CD4-positive, CD25-positive, alpha-beta regulatory T cell (primary cell): ENCODE results near the gene PPFIA2. TPM values are rescaled to one million over a fixed set of nuclear protein-coding genes. Genes with fewer than 3 reads are reported as not detected.

Source experiments
- ATAC-seq, 2 donors: fragments of 150-1000 bp; cut with Tn5 transposase; one replicate each; pipeline ENCODE4 v1.10.0; 2021; ENCODE audit warnings: low read depth in 2 of 2, moderate number of reproducible peaks in 2 of 2, moderate library complexity in 1 of 2
- DNase-seq, 3 donors: peaks; one replicate each; pipeline versions ENCODE4 v3.0.0 to v3.0.0-alpha.2; 2012 to 2022; ENCODE audit warnings: mixed read lengths in 1 of 3
- H3K27ac ChIP-seq: one replicate; pipeline ENCODE4 v1.7.0; 2013; ENCODE audit warnings: mild to moderate bottlenecking, low read length; ENCODE audit not compliant: insufficient read depth, poor library complexity, severe bottlenecking
- H3K27me3 ChIP-seq: one replicate; pipeline ENCODE4 v1.7.0; 2013; ENCODE audit warnings: low read length; ENCODE audit not compliant: control insufficient read depth, insufficient read depth
- H3K36me3 ChIP-seq: one replicate; pipeline ENCODE4 v1.7.0; 2013; ENCODE audit warnings: mild to moderate bottlenecking, low read length, moderate library complexity; ENCODE audit not compliant: control insufficient read depth, insufficient read depth
- H3K4me1 ChIP-seq: 2 replicates; pipeline ENCODE4 v1.7.0; 2013; ENCODE audit warnings: mild to moderate bottlenecking, low read length; ENCODE audit not compliant: insufficient read depth, control insufficient read depth, poor library complexity, severe bottlenecking
- H3K4me3 ChIP-seq: one replicate; pipeline ENCODE4 v1.7.0; 2013; ENCODE audit warnings: low read depth, mild to moderate bottlenecking, low read length, moderate library complexity
- H3K9me3 ChIP-seq, 2 experiments: 1 replicate in 1 of 2; 2 replicates in 1 of 2; pipeline ENCODE4 v1.7.0; 2013; ENCODE audit warnings: low read length in 2 of 2, mild to moderate bottlenecking in 1 of 2, moderate library complexity in 1 of 2; ENCODE audit not compliant: control insufficient read depth in 2 of 2
- H3K27ac Mint-ChIP-seq, 3 donors: one replicate each; pipeline ENCODE4 v1.8.0; 2020 to 2022; ENCODE audit warnings: mild to moderate bottlenecking in 3 of 3, mixed read lengths in 3 of 3, moderate library complexity in 2 of 3
- H3K27me3 Mint-ChIP-seq: one replicate; pipeline ENCODE4 v1.8.0; 2022; ENCODE audit warnings: mild to moderate bottlenecking, mixed read lengths
- H3K36me3 Mint-ChIP-seq: one replicate; pipeline ENCODE4 v1.8.0; 2020; ENCODE audit warnings: mixed read lengths
- H3K4me1 Mint-ChIP-seq, 4 donors: one replicate each; pipeline ENCODE4 v1.8.0; 2020 to 2022; ENCODE audit warnings: mixed read lengths in 4 of 4, mild to moderate bottlenecking in 1 of 4
- H3K4me3 Mint-ChIP-seq, 4 donors: one replicate each; pipeline ENCODE4 v1.8.0; 2020 to 2022; ENCODE audit warnings: mild to moderate bottlenecking in 4 of 4, mixed read lengths in 4 of 4, moderate library complexity in 3 of 4
- H3K9me3 Mint-ChIP-seq, 7 donors: one replicate each; pipeline ENCODE4 v1.8.0; 2020 to 2022; ENCODE audit warnings: mixed read lengths in 7 of 7, mild to moderate bottlenecking in 3 of 7, moderate library complexity in 2 of 7
- polyA plus RNA-seq, 4 donors: library from polyadenylated mRNA; unstranded; fragments of 300-500 nt; fragmentation: Illumina TruSeq; gene quantifications; one replicate each; pipeline ENCODE4 v1.2.3, GENCODE V29; 2021
- total RNA-seq: library from RNA; stranded (reverse); gene quantifications from one replicate; pipeline ENCODE4 v1.2.3, GENCODE V29; 2022

PPFIA2 gene
- total RNA-seq (not detected), polyA plus RNA-seq (not detected)

GRCh38 chr12:81759190-81760051 is at the start of gene PPFIA2:
Gene PPFIA2 (minus strand): TSS chr12:81759350.
- Histone ChIP-seq H3K4me3 (no peak within 1 kb of the TSS), H3K9me3 (no peaks in the 10 kb centered on the region), H3K27ac (no peak within 1 kb of the TSS), H3K27me3 (no peaks in the 10 kb centered on the region), H3K36me3 (no peaks in the 10 kb centered on the region), H3K4me1 (no peaks in the 10 kb centered on the region)
- Mint-ChIP-seq H3K36me3 (no peaks in the 10 kb centered on the region), H3K4me1 (peaks cover 0 to 10% (median 0%) of the 10 kb centered on the region in 4 donors), H3K4me3 (peak within 1 kb of the TSS in 1 of 4 donors; percentile 41), H3K27ac (no peak within 1 kb of the TSS), H3K9me3 (peaks cover 0 to 6% (median 1%) of the 10 kb centered on the region in 7 donors), H3K27me3 (peaks cover 22% of the 10 kb centered on the region)
- ATAC-seq (no peak), DNase-seq (no peak)

GRCh38 chr12:81800298-81801148 is 41.4 kb upstream of the PPFIA2 start:
- Mint-ChIP-seq H3K4me3 (no peak overlapping the region), H3K27me3 (no peaks in the 10 kb centered on the region), H3K36me3 (no peaks in the 10 kb centered on the region), H3K4me1 (no peaks in the 10 kb centered on the region), H3K27ac (no peak overlapping the region), H3K9me3 (peaks cover 0 to 5% (median 0%) of the 10 kb centered on the region in 7 donors)
- no peaks in the 10 kb centered on the region for H3K4me1 ChIP-seq
- no peaks in the 10 kb centered on the region for H3K9me3 ChIP-seq
- ATAC-seq (no peak), DNase-seq (no peak)
- H3K36me3 ChIP-seq: no peaks in the 10 kb centered on the region
- H3K4me3 ChIP-seq: no peak overlapping the region
- no peak overlapping the region for H3K27ac ChIP-seq
- H3K27me3 ChIP-seq: no peaks in the 10 kb centered on the region

GRCh38 chr12:81798294-81798693 is 39.1 kb upstream of the PPFIA2 start:
- ATAC-seq (no peak), DNase-seq (no peak)
- Mint-ChIP-seq H3K9me3 (peaks cover 0 to 4% (median 0%) of the 10 kb centered on the region in 7 donors), H3K27ac (no peak overlapping the region), H3K4me3 (no peak overlapping the region), H3K27me3 (no peaks in the 10 kb centered on the region), H3K36me3 (no peaks in the 10 kb centered on the region), H3K4me1 (no peaks in the 10 kb centered on the region)
- no peaks in the 10 kb centered on the region for H3K27me3 ChIP-seq
- no peak overlapping the region for H3K4me3 ChIP-seq
- H3K27ac ChIP-seq: no peak overlapping the region
- H3K9me3 ChIP-seq: no peaks in the 10 kb centered on the region
- no peaks in the 10 kb centered on the region for H3K36me3 ChIP-seq
- H3K4me1 ChIP-seq: no peaks in the 10 kb centered on the region

GRCh38 chr12:81797100-81797499 is 38.0 kb upstream of the PPFIA2 start:
- ATAC-seq (no peak), DNase-seq (no peak)
- Histone ChIP-seq H3K4me1 (no peaks in the 10 kb centered on the region), H3K36me3 (no peaks in the 10 kb centered on the region), H3K27me3 (no peaks in the 10 kb centered on the region), H3K27ac (no peak overlapping the region), H3K4me3 (no peak overlapping the region), H3K9me3 (no peaks in the 10 kb centered on the region)
- Mint-ChIP-seq H3K36me3 (no peaks in the 10 kb centered on the region), H3K9me3 (peaks cover 0 to 4% (median 0%) of the 10 kb centered on the region in 7 donors), H3K27ac (no peak overlapping the region), H3K4me3 (no peak overlapping the region), H3K27me3 (no peaks in the 10 kb centered on the region), H3K4me1 (no peaks in the 10 kb centered on the region)

- H3K36me3 ChIP-seq: no peaks in the 10 kb centered on the region
- H3K27me3 ChIP-seq: no peaks in the 10 kb centered on the region
- peaks cover 0 to 5% (median 2%) of the 10 kb centered on the region in 7 donors for H3K9me3 Mint-ChIP-seq
- no peak overlapping the region for H3K27ac Mint-ChIP-seq
- H3K27ac ChIP-seq: no peak overlapping the region
- peak overlapping the region in 1 of 4 donors; percentile 10 for H3K4me3 Mint-ChIP-seq
- no peaks in the 10 kb centered on the region for H3K9me3 ChIP-seq
- DNase-seq (no peak), ATAC-seq (no peak)
- no peak overlapping the region for H3K4me3 ChIP-seq
- no peaks in the 10 kb centered on the region for H3K4me1 Mint-ChIP-seq
- H3K27me3 Mint-ChIP-seq: no peaks in the 10 kb centered on the region
- no peaks in the 10 kb centered on the region for H3K36me3 Mint-ChIP-seq
- H3K4me1 ChIP-seq: no peaks in the 10 kb centered on the region
Observed at GRCh38 chr12:81792666-81793065, 33.5 kb upstream of the PPFIA2 start.

- Mint-ChIP-seq H3K36me3 (no peaks in the 10 kb centered on the region), H3K27me3 (no peaks in the 10 kb centered on the region), H3K9me3 (peaks cover 0 to 2% (median 0%) of the 10 kb centered on the region in 7 donors), H3K4me3 (no peak overlapping the region), H3K4me1 (no peaks in the 10 kb centered on the region), H3K27ac (no peak overlapping the region)
- Histone ChIP-seq H3K27me3 (no peaks in the 10 kb centered on the region), H3K36me3 (no peaks in the 10 kb centered on the region), H3K9me3 (no peaks in the 10 kb centered on the region), H3K4me1 (no peaks in the 10 kb centered on the region), H3K4me3 (no peak overlapping the region), H3K27ac (no peak overlapping the region)
- DNase-seq: no peak
- no peak for ATAC-seq
Observed at GRCh38 chr12:81779216-81779615, 20.1 kb upstream of the PPFIA2 start.

- Histone ChIP-seq H3K4me3 (no peak overlapping the region), H3K27me3 (no peaks in the 10 kb centered on the region), H3K4me1 (no peaks in the 10 kb centered on the region), H3K9me3 (no peaks in the 10 kb centered on the region), H3K27ac (no peak overlapping the region), H3K36me3 (no peaks in the 10 kb centered on the region)
- Mint-ChIP-seq H3K27me3 (no peaks in the 10 kb centered on the region), H3K27ac (no peak overlapping the region), H3K4me3 (no peak overlapping the region), H3K4me1 (no peaks in the 10 kb centered on the region), H3K9me3 (peaks cover 0 to 4% (median 0%) of the 10 kb centered on the region in 7 donors), H3K36me3 (no peaks in the 10 kb centered on the region)
- DNase-seq (no peak), ATAC-seq (no peak)
Observed at GRCh38 chr12:81778719-81779118, 19.6 kb upstream of the PPFIA2 start.
